H9 (cell line): ENCODE measurements around the gene ZNF576. TPM values are rescaled to one million over a fixed set of nuclear protein-coding genes. Genes with fewer than 3 reads are reported as not detected.
A peak's percentile ranks its signal among the peaks of the same experiment; 100 is the strongest.

Experiments used
- DNase-seq: peaks from one replicate; pipeline ENCODE4 v3.0.0-alpha.2; 2017
- H2AFZ ChIP-seq: one replicate; pipeline ENCODE4 v1.6.1; 2013; ENCODE audit warnings: mild to moderate bottlenecking, low read length, control low read depth, moderate library complexity
- H2AK5ac ChIP-seq: 2 replicates; pipeline ENCODE4 v1.6.1; 2013; ENCODE audit warnings: low read length, control low read depth, mixed read lengths; ENCODE audit not compliant: insufficient read length
- H2BK120ac ChIP-seq: one replicate; pipeline ENCODE4 v1.6.1; 2013; ENCODE audit warnings: low read depth, mild to moderate bottlenecking, low read length, control low read depth, inconsistent platforms; ENCODE audit not compliant: poor library complexity, severe bottlenecking
- H2BK12ac ChIP-seq: 2 replicates; pipeline ENCODE4 v1.6.1; 2013; ENCODE audit warnings: low read length, control low read depth, mixed read lengths, low read depth; ENCODE audit not compliant: insufficient read length
- H2BK15ac ChIP-seq: 2 replicates; pipeline ENCODE4 v1.6.1; 2013; ENCODE audit warnings: low read depth, low read length, control low read depth
- H2BK20ac ChIP-seq: one replicate; pipeline ENCODE4 v1.6.1; 2013; ENCODE audit warnings: low read depth, mild to moderate bottlenecking, low read length, control low read depth, inconsistent platforms; ENCODE audit not compliant: poor library complexity, severe bottlenecking
- H2BK5ac ChIP-seq: 2 replicates; pipeline ENCODE4 v1.6.1; 2013; ENCODE audit warnings: low read length, control low read depth, mixed read lengths; ENCODE audit not compliant: insufficient read length
- H3K14ac ChIP-seq: 2 replicates; pipeline ENCODE4 v1.6.1; 2013; ENCODE audit warnings: low read length, control low read depth; ENCODE audit not compliant: insufficient read depth
- H3K18ac ChIP-seq: 2 replicates; pipeline ENCODE4 v1.6.1; 2013; ENCODE audit warnings: low read depth, mild to moderate bottlenecking, mixed read lengths, low read length, control low read depth; ENCODE audit not compliant: insufficient read length
- H3K23ac ChIP-seq: 2 replicates; pipeline ENCODE4 v1.6.1; 2013; ENCODE audit warnings: low read length, control low read depth, mixed read lengths, low read depth; ENCODE audit not compliant: insufficient read length
- H3K23me2 ChIP-seq: 2 replicates; pipeline ENCODE4 v1.6.1; 2013; ENCODE audit warnings: low read depth, mild to moderate bottlenecking, mixed read lengths, low read length, control low read depth; ENCODE audit not compliant: insufficient read length, poor library complexity, severe bottlenecking
- H3K27ac ChIP-seq: 2 replicates; pipeline ENCODE4 v1.5.1; 2013; ENCODE audit warnings: low read length, control low read depth, mixed read lengths, low read depth; ENCODE audit not compliant: insufficient read length
- H3K27me3 ChIP-seq: 2 replicates; pipeline ENCODE4 v1.6.1; 2013; ENCODE audit warnings: low read length, control low read depth, inconsistent platforms; ENCODE audit not compliant: insufficient read depth
- H3K4ac ChIP-seq: 2 replicates; pipeline ENCODE4 v1.6.1; 2013; ENCODE audit warnings: low read depth, mild to moderate bottlenecking, control low read depth, inconsistent platforms, low read length, moderate library complexity
- H3K4me1 ChIP-seq: 2 replicates; pipeline ENCODE4 v1.6.1; 2013; ENCODE audit warnings: low read length, control low read depth, inconsistent platforms; ENCODE audit not compliant: insufficient read depth
- H3K4me2 ChIP-seq: 2 replicates; pipeline ENCODE4 v1.6.1; 2013; ENCODE audit warnings: low read length, control low read depth, mixed read lengths; ENCODE audit not compliant: insufficient read length, insufficient read depth
- H3K56ac ChIP-seq: 2 replicates; pipeline ENCODE4 v1.6.1; 2013; ENCODE audit warnings: low read depth, mild to moderate bottlenecking, mixed read lengths, low read length, control low read depth; ENCODE audit not compliant: insufficient read length
- H3K79me1 ChIP-seq: 2 replicates; pipeline ENCODE4 v1.6.1; 2013; ENCODE audit warnings: low read depth, mild to moderate bottlenecking, moderate library complexity, low read length, control low read depth, inconsistent platforms; ENCODE audit not compliant: insufficient read depth, poor library complexity, severe bottlenecking
- H3K79me2 ChIP-seq: 2 replicates; pipeline ENCODE4 v1.6.1; 2013; ENCODE audit warnings: low read length, control low read depth, inconsistent platforms; ENCODE audit not compliant: insufficient read depth
- H3K9ac ChIP-seq: 2 replicates; pipeline ENCODE4 v1.6.1; 2013; ENCODE audit warnings: low read length, control low read depth, mixed read lengths; ENCODE audit not compliant: insufficient read length; ENCODE audit errors: extremely low read depth
- H3K9me3 ChIP-seq: one replicate; pipeline ENCODE4 v1.6.1; 2013; ENCODE audit warnings: low read depth, low read length, inconsistent platforms; ENCODE audit not compliant: control insufficient read depth
- H3T11ph ChIP-seq: one replicate; pipeline ENCODE4 v1.6.1; 2013; ENCODE audit warnings: mild to moderate bottlenecking, low read length, control low read depth, inconsistent platforms
- H4K20me1 ChIP-seq: one replicate; pipeline ENCODE4 v1.6.1; 2013; ENCODE audit not compliant: control insufficient read depth, insufficient read length, insufficient read depth
- H4K5ac ChIP-seq: 2 replicates; pipeline ENCODE4 v1.6.1; 2013; ENCODE audit warnings: low read depth, mild to moderate bottlenecking, mixed read lengths, low read length, control low read depth; ENCODE audit not compliant: insufficient read length
- H4K8ac ChIP-seq: replicated peaks from 2 replicates; pipeline ENCODE4 v1.6.1; 2013; ENCODE audit warnings: low read length, control low read depth, mixed read lengths, low read depth; ENCODE audit not compliant: insufficient read length
- H4K91ac ChIP-seq: 2 replicates; pipeline ENCODE4 v1.6.1; 2013; ENCODE audit warnings: low read depth, mild to moderate bottlenecking, moderate library complexity, mixed read lengths, low read length, control low read depth; ENCODE audit not compliant: insufficient read length
- H3K27ac Mint-ChIP-seq, 3 experiments: 2 replicates in 2 of 3; 3 replicates in 1 of 3; pipeline ENCODE4 v1.8.0; 2020 to 2021; ENCODE audit warnings: mixed read lengths in 3 of 3, mild to moderate bottlenecking in 1 of 3, moderate library complexity in 1 of 3
- H3K27me3 Mint-ChIP-seq: 2 replicates; pipeline ENCODE4 v1.8.0; 2021; ENCODE audit warnings: low read depth, mild to moderate bottlenecking, moderate library complexity, mixed read lengths
- H3K36me3 Mint-ChIP-seq, 3 experiments: 2 replicates in 2 of 3; 3 replicates in 1 of 3; pipeline ENCODE4 v1.8.0; 2020 to 2021; ENCODE audit warnings: low read depth in 3 of 3, mixed read lengths in 3 of 3; ENCODE audit not compliant: insufficient read depth in 1 of 3
- H3K4me1 Mint-ChIP-seq, 2 experiments: 2 replicates each; pipeline ENCODE4 v1.8.0; 2020; ENCODE audit warnings: mixed read lengths in 2 of 2
- H3K4me3 Mint-ChIP-seq, 2 experiments: 2 replicates in 1 of 2; 3 replicates in 1 of 2; pipeline ENCODE4 v1.8.0; 2020 to 2021; ENCODE audit warnings: mild to moderate bottlenecking in 2 of 2, mixed read lengths in 2 of 2, moderate library complexity in 1 of 2
- H3K9me3 Mint-ChIP-seq, 2 experiments: 2 replicates in 1 of 2; 3 replicates in 1 of 2; pipeline ENCODE4 v1.8.0; 2020; ENCODE audit warnings: mild to moderate bottlenecking in 2 of 2, mixed read lengths in 2 of 2, moderate library complexity in 1 of 2
- WGBS: extraction: QIAGEN DNeasy Blood & Tissue Kit; methylation state at CpG from one replicate; pipeline ENCODE4 v1.1.7; 2013; ENCODE audit warnings: missing lambda C conversion rate, low lambda C conversion rate, mixed read lengths; ENCODE audit not compliant: insufficient read length; ENCODE audit errors: extremely low coverage; 5-methylcytosine and 5-hydroxymethylcytosine counted together
- total RNA-seq: library from RNA; stranded (reverse); gene quantifications from 2 replicates; pipeline ENCODE4 v1.2.1, GENCODE V29; 2021
- TF ChIP-seq, protein P1 (sequence below): fragments of 200-600 bp; sonication (generic); conservative IDR thresholded peaks from 3 replicates; pipeline ENCODE4 v1.8.0; 2021; ENCODE audit warnings: antibody characterized with exemption, mild to moderate bottlenecking

Gene ZNF576
- total RNA-seq, 1 experiment from 2014 or later = 19.7 TPM

DNA sequence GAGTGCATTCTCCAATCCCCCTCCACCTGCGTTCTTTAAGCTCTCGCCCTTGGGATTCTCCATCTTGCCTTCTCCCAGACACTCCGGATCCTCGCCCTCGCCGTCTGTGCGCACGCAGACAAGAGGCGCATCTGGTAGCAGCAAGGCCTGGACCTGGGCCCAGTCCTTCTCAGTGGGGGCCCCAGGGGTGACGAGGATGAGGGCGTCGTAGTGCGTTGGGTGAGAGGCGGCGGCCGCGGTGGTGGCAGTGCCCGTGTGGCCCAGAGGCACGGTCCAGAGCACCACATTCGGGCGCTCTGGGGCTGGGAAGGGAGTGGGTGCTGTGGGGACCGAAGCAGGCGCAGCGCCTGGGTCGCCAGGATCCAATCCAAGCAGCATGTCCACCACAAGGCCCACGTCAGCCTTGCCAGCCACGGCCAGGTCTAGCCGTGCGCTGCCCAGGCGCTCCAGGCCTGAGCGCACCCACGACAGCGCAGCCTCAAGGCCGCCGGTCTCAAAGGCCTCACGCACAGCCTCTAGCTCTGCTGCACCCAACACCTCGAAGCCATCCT lies 3.5 kb upstream of the ZNF576 start:
- H3K79me1 ChIP-seq = no peaks in the 10 kb centered on the region
- H2BK120ac ChIP-seq = no peak overlapping the region
- H2BK5ac ChIP-seq = no peak overlapping the region
- no peak overlapping the region for H2BK15ac ChIP-seq
- no peak overlapping the region for H4K5ac ChIP-seq
- H2AFZ ChIP-seq = no peak overlapping the region
- no peak overlapping the region for H3K4me2 ChIP-seq
- no peak overlapping the region for H3K18ac ChIP-seq
- Mint-ChIP-seq H3K9me3 (no peaks in the 10 kb centered on the region; a peak in 1 of 5 replicates), H3K4me3 (no peak overlapping the region), H3K27me3 (no peaks in the 10 kb centered on the region), H3K36me3 (peaks cover 16 to 38% (median 29%) of the 10 kb centered on the region in 3 experiments), H3K4me1 (peaks cover 16 to 24% of the 10 kb centered on the region in 2 experiments), H3K27ac (peak overlapping the region in 2 of 3 experiments; percentile 33 to 88; a peak in 2 of 7 replicates)
- H3K23me2 ChIP-seq = peaks cover 20% of the 10 kb centered on the region
- peaks cover 2% of the 10 kb centered on the region; the same call in 1 of the 2 replicates for H3K79me2 ChIP-seq
- no peak overlapping the region for H2BK12ac ChIP-seq
- DNase-seq = no peak
- H4K20me1 ChIP-seq = no peaks in the 10 kb centered on the region
- no peak overlapping the region for H3K23ac ChIP-seq
- TF ChIP-seq, protein P1, sequence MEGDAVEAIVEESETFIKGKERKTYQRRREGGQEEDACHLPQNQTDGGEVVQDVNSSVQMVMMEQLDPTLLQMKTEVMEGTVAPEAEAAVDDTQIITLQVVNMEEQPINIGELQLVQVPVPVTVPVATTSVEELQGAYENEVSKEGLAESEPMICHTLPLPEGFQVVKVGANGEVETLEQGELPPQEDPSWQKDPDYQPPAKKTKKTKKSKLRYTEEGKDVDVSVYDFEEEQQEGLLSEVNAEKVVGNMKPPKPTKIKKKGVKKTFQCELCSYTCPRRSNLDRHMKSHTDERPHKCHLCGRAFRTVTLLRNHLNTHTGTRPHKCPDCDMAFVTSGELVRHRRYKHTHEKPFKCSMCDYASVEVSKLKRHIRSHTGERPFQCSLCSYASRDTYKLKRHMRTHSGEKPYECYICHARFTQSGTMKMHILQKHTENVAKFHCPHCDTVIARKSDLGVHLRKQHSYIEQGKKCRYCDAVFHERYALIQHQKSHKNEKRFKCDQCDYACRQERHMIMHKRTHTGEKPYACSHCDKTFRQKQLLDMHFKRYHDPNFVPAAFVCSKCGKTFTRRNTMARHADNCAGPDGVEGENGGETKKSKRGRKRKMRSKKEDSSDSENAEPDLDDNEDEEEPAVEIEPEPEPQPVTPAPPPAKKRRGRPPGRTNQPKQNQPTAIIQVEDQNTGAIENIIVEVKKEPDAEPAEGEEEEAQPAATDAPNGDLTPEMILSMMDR = no peak
- H3K14ac ChIP-seq = no peak overlapping the region
- no peak overlapping the region for H3K9ac ChIP-seq
- WGBS = no CpG with 5 or more reads among the region's 37 CpGs
- no peak overlapping the region for H2AK5ac ChIP-seq
- H3K4me1 ChIP-seq = 0 out of 2 replicates have a peak, but pooled peaks cover 3% of the 10 kb centered on the region
- no peak overlapping the region for H3K56ac ChIP-seq
- no peak overlapping the region for H4K8ac ChIP-seq
- H3K27ac ChIP-seq = no peak overlapping the region
- H2BK20ac ChIP-seq = no peak overlapping the region
- H3K9me3 ChIP-seq = no peaks in the 10 kb centered on the region
- H4K91ac ChIP-seq = no peak overlapping the region
- H3T11ph ChIP-seq = no peak overlapping the region
- H3K4ac ChIP-seq = no peak overlapping the region
- no peaks in the 10 kb centered on the region for H3K27me3 ChIP-seq
